BLaER1 treated with 17β-estradiol and CSF1 and Interleukin-3, amounts not matched to agents 10 nM and 100 nM (cell line): ENCODE results near the gene ATXN1.
A peak's percentile ranks its signal among the peaks of the same experiment; 100 is the strongest.

Source experiments
- H3K27ac ChIP-seq, 11 experiments: shearing (Covaris generic); formaldehyde crosslinking; 2 replicates each; pipeline ENCODE4 v1.8.1; 2022
- H3K27me3 ChIP-seq, 11 experiments: shearing (Covaris generic); formaldehyde crosslinking; 2 replicates each; pipeline ENCODE4 v1.8.1; 2022
- H3K36me3 ChIP-seq, 11 experiments: shearing (Covaris generic); formaldehyde crosslinking; 2 replicates each; pipeline ENCODE4 v1.8.1; 2022
- H3K4me1 ChIP-seq, 10 experiments: shearing (Covaris generic); formaldehyde crosslinking; 2 replicates each; pipeline ENCODE4 v1.8.1; 2022
- H3K4me2 ChIP-seq, 11 experiments: shearing (Covaris generic); formaldehyde crosslinking; 2 replicates each; pipeline ENCODE4 v1.8.1; 2022
- H3K4me3 ChIP-seq, 10 experiments: shearing (Covaris generic); formaldehyde crosslinking; 2 replicates each; pipeline ENCODE4 v1.8.1; 2022
- H3K9ac ChIP-seq, 11 experiments: shearing (Covaris generic); formaldehyde crosslinking; 2 replicates each; pipeline ENCODE4 v1.8.1; 2022
- H3K9me3 ChIP-seq, 11 experiments: shearing (Covaris generic); formaldehyde crosslinking; replicated peaks in 1 of 11; 2 replicates each; pipeline ENCODE4 v1.8.1; 2022
- H4K20me1 ChIP-seq, 11 experiments: shearing (Covaris generic); formaldehyde crosslinking; 2 replicates each; pipeline ENCODE4 v1.8.1; 2022
- Cebpa-rat ChIP-seq, 11 experiments: shearing (Covaris generic); IDR thresholded peaks; 2 replicates each; pipeline ENCODE4 v1.8.1; 2022

ATXN1 gene

DNA sequence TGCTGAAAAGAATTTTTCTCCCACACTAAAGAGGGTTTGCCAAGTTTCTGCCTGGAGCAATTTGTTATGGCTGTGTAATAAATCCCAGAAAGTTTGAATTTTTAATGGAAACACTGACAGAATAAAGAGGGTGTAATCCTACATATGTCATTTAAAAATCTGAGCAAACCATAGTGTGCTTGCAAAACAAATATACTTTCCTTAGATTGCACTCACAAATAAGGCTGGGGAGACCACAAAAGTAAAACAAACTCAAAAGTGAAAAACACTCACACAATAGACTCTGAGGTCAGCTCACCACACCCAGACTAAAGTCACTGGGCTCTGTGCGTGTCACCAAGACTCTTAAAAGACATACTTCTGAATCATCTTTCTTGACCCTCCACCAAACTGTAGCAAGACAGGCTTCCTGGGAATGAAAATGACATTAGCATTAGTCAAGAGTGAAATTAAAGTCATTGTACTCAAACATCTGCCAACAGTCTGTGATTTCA lies 4.8 kb upstream of the ATXN1 start:
- H3K4me3 ChIP-seq = no peak overlapping the region
- peaks cover 18 to 51% (median 29%) of the 10 kb centered on the region in 10 experiments for H3K4me1 ChIP-seq
- peak overlapping the region in 3 of 11 experiments; percentile 2 to 29 (median 11); a peak in 3 of 22 replicates for H3K4me2 ChIP-seq

GRCh38 chr6:16765235-16765634 lies 4.0 kb upstream of the ATXN1 start:
- Histone ChIP-seq H3K9ac (no peak overlapping the region), H3K9me3 (no peaks in the 10 kb centered on the region), H3K36me3 (no peaks in the 10 kb centered on the region), H3K4me2 (no peak overlapping the region), H4K20me1 (no peaks in the 10 kb centered on the region), H3K27me3 (peaks cover 0 to 9% (median 0%) of the 10 kb centered on the region in 11 experiments; a peak in 4 of 22 replicates), H3K4me3 (no peak overlapping the region), H3K4me1 (peaks cover 18 to 42% (median 26%) of the 10 kb centered on the region in 10 experiments), H3K27ac (no peak overlapping the region)
- TF ChIP-seq Cebpa-rat (IDR thresholded peaks at IDR 0.05) = no peak

More for the DNA sequence above, 4.8 kb upstream of the ATXN1 start:
- no peak for TF ChIP-seq Cebpa-rat (IDR thresholded peaks at IDR 0.05)
- H3K27ac ChIP-seq = no peak overlapping the region
- H3K36me3 ChIP-seq = no peaks in the 10 kb centered on the region
- H3K9ac ChIP-seq = peak overlapping the region in 1 of 11 experiments; percentile 7; a peak in 1 of 22 replicates
- no peaks in the 10 kb centered on the region for H3K9me3 ChIP-seq
- H3K27me3 ChIP-seq = peaks cover 0 to 9% (median 0%) of the 10 kb centered on the region in 11 experiments; a peak in 4 of 22 replicates
- H4K20me1 ChIP-seq = no peaks in the 10 kb centered on the region

DNA sequence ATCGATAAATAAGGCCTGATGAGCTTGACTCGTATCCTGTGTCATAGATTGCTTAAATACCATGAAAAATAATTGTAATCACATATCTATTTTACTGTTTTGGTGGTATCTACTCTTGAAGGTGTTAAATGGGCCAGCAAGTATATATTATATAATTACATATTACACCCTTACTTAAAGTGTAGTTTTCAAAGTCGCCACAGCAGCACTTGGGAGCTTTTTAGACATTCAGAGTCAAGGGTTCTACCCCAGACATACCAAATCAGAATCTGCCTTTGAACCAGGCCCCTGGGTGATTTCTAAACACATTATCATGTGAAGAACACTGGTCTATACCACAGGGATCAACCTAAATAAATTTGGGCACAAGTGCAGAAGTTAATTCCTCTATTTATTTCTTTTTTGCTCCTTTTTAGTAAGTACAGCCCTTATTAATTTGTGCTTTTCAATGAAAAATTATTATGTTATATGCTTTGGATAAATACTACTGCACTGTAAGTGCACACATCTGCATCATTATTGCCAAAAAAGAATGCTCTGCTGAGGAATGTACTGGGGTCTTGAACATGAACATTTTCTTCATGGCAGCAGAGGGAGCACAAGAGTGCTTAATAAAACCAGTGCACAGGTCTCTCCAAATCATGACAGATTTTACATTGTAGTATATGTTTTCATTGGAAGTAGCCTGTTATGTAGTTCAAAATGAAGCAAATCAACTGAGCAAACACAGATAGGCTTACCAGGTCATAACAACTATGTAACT lies 3.1 kb upstream of the ATXN1 start:
- TF ChIP-seq Cebpa-rat (IDR thresholded peaks at IDR 0.05) = no peak
- Histone ChIP-seq H3K36me3 (no peaks in the 10 kb centered on the region), H3K9me3 (no peaks in the 10 kb centered on the region), H3K27ac (no peak overlapping the region), H3K27me3 (peaks cover 0 to 9% (median 0%) of the 10 kb centered on the region in 11 experiments; a peak in 5 of 22 replicates), H3K9ac (no peak overlapping the region), H3K4me1 (peaks cover 15 to 34% (median 20%) of the 10 kb centered on the region in 10 experiments), H3K4me2 (no peak overlapping the region), H3K4me3 (no peak overlapping the region), H4K20me1 (no peaks in the 10 kb centered on the region)

DNA sequence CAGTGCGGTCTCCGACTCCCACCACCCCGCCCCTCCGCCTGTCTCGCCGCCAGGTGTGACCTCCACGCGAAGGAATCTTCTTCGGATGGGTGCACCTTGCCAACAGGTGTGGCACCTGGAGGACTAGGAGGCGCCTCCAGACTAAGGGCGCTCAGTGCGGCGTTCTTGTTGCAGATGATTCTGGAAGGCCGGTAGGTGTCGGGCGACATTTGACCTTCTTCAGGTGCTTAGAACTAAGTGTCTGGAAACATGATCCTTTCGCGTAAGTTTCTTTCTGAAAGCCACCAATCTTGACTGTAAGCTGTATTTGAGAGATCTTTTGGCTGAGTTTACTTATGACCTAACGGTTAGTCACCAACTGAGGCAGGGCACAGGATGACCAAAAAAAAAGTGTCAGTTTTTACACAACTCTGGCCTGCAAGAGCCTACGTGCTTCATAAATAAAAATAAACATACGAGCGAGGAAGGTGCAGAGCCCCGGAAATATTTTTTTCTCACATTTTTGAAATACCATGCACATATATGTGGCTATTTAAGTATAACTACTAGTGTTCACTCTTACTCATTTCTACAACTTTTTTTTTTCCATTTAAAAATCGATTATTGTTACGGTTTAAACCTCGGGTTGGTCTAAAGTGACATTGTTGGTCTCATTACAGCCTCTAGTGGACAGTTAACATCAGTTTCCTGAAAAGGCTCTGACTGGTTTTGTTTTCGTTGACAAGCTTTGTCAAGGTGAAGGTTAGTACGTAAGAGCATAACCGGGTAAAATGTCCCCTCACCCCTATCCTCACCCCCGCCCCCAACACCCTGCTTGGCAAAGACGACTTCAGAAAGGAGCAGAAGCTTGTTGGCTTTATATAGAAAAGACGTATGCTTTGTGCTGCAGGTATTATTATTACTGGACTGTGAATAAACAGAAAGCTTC lies 1.6 kb upstream of the ATXN1 start:
- peaks cover 0 to 18% (median 0%) of the 10 kb centered on the region in 11 experiments; a peak in 6 of 22 replicates for H3K27me3 ChIP-seq
- H3K4me2 ChIP-seq = peak overlapping the region; percentile 94 to 100 (median 98)
- peaks cover 0 to 14% (median 4%) of the 10 kb centered on the region in 11 experiments; a peak in 9 of 22 replicates for H4K20me1 ChIP-seq
- no peaks in the 10 kb centered on the region for H3K9me3 ChIP-seq
- no peak for TF ChIP-seq Cebpa-rat (IDR thresholded peaks at IDR 0.05)
- H3K4me3 ChIP-seq = peak overlapping the region; percentile 75 to 94 (median 84)
- peaks cover 22 to 33% (median 26%) of the 10 kb centered on the region in 10 experiments for H3K4me1 ChIP-seq
- H3K27ac ChIP-seq = peak overlapping the region in 9 of 11 experiments; percentile 37 to 98 (median 63); a peak in 14 of 22 replicates
- H3K9ac ChIP-seq = peak overlapping the region; percentile 63 to 98 (median 76); a peak in 21 of 22 replicates
- peaks cover 0 to 6% (median 0%) of the 10 kb centered on the region in 11 experiments; a peak in 1 of 22 replicates for H3K36me3 ChIP-seq

GRCh38 chr6:16762268-16762549 lies 949 bp upstream of the ATXN1 start:
- Histone ChIP-seq H3K36me3 (peaks cover 0 to 7% (median 0%) of the 10 kb centered on the region in 11 experiments; a peak in 1 of 22 replicates), H3K4me3 (peak overlapping the region; percentile 75 to 94 (median 84)), H3K9ac (peak overlapping the region; percentile 63 to 98 (median 76); a peak in 21 of 22 replicates), H3K27ac (peak overlapping the region in 10 of 11 experiments; percentile 37 to 98 (median 64); a peak in 19 of 22 replicates), H3K4me2 (peak overlapping the region; percentile 94 to 100 (median 98)), H3K4me1 (peaks cover 26 to 38% (median 31%) of the 10 kb centered on the region in 10 experiments), H3K27me3 (peaks cover 0 to 18% (median 0%) of the 10 kb centered on the region in 11 experiments; a peak in 6 of 22 replicates), H4K20me1 (peaks cover 0 to 18% (median 4%) of the 10 kb centered on the region in 11 experiments; a peak in 9 of 22 replicates), H3K9me3 (no peaks in the 10 kb centered on the region)
- TF ChIP-seq Cebpa-rat (IDR thresholded peaks at IDR 0.05) = no peak

DNA sequence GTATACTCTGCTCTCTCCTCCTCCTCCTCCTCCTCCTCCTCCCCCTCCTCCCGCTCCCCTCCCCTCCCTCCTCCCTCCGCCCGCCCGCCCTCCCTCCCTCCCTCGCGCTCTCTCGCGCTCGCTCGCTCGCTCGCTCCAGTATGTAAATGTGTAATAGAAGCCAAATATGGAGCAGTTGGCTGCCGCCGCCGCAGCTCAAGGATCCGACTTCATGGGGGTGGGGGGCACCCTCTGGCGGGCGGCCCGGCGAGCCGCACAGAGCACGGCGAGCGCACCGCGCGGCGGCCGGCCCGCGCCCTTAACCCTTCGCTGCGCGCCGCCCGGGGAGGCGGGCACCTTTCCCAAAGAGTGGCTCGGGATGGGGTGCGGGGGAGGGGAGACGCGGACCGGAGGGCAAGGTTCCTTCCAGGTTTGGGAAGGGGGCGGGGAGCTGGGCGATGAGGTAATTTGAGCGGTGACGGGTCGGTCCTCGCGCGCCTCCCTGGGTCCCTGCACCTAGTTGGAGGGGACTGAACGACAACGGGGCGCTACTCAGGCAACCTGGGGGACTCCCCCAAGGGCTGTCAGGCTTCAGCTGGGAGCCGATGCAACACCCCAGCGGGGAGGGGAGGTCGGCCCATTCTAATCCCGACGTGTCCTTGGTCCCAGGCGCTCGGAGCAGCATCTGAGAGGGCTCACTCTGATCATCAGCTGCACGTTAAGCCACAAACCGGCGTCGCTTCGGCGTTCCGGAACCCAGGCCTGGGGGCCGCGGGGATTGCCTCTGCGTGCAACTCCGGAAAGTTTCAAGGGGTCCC lies 409 bp upstream of the ATXN1 start:
- Histone ChIP-seq H3K27ac (peak overlapping the region; percentile 85 to 98 (median 89); a peak in 21 of 22 replicates), H3K9ac (peak overlapping the region; percentile 80 to 99 (median 90)), H3K4me3 (peak overlapping the region; percentile 75 to 94 (median 84)), H3K36me3 (peaks cover 0 to 7% (median 0%) of the 10 kb centered on the region in 11 experiments; a peak in 1 of 22 replicates), H3K27me3 (peaks cover 0 to 18% (median 0%) of the 10 kb centered on the region in 11 experiments; a peak in 6 of 22 replicates), H3K9me3 (no peaks in the 10 kb centered on the region), H4K20me1 (peaks cover 0 to 23% (median 4%) of the 10 kb centered on the region in 11 experiments; a peak in 9 of 22 replicates), H3K4me2 (peak overlapping the region; percentile 94 to 100 (median 98)), H3K4me1 (peaks cover 32 to 43% (median 36%) of the 10 kb centered on the region in 10 experiments)
- TF ChIP-seq Cebpa-rat (IDR thresholded peaks at IDR 0.05) = no peak

GRCh38 chr6:16759646-16760515 lies 1.4 kb downstream of the ATXN1 start:
- peak overlapping the region; percentile 79 to 94 (median 84) for H3K4me2 ChIP-seq
- H3K4me1 ChIP-seq = peaks cover 33 to 50% (median 37%) of the 10 kb centered on the region in 10 experiments
- TF ChIP-seq Cebpa-rat (IDR thresholded peaks at IDR 0.05) = peak in 1 of 11 experiments; percentile 30; a peak in 2 of 22 replicates
- H3K36me3 ChIP-seq = peaks cover 0 to 7% (median 0%) of the 10 kb centered on the region in 11 experiments; a peak in 2 of 22 replicates
- H3K27ac ChIP-seq = peak overlapping the region; percentile 85 to 98 (median 89)
- H3K9ac ChIP-seq = peak overlapping the region; percentile 80 to 99 (median 90)
- H4K20me1 ChIP-seq = peaks cover 0 to 38% (median 4%) of the 10 kb centered on the region in 11 experiments; a peak in 9 of 22 replicates
- peak overlapping the region; percentile 75 to 94 (median 84) for H3K4me3 ChIP-seq
- H3K27me3 ChIP-seq = peaks cover 0 to 18% (median 0%) of the 10 kb centered on the region in 11 experiments; a peak in 6 of 22 replicates
- H3K9me3 ChIP-seq = no peaks in the 10 kb centered on the region
